Naive thymus-derived CD8-positive, alpha-beta T cell (primary cell): ENCODE measurements around the gene KLK5. TPM values are rescaled to one million over a fixed set of nuclear protein-coding genes. Genes with fewer than 3 reads are reported as not detected.

Experiments used
- ATAC-seq, 2 donors: fragments of 150-1000 bp; cut with Tn5 transposase in 1 of 2; sonication (Bioruptor Pico), chemical (Tn5 transposase) in 1 of 2; 1 replicate in 1 of 2; 2 replicates in 1 of 2; pipeline ENCODE4 v1.10.0; 2021; ENCODE audit warnings: mild to moderate bottlenecking in 2 of 2, moderate library complexity in 2 of 2
- POLR2A ChIA-PET: fragments of 350-600 bp; sonication (Branson Sonifier 250); formaldehyde crosslinking; loops from one replicate; lab custom pipeline; 2021; ENCODE audit warnings: antibody characterized with exemption; lab: Charles Lee
- DNase-seq, 10 donors: peaks; one replicate each; pipeline versions ENCODE4 v3.0.0 to v3.0.0-alpha.2; 2020 to 2022
- H3K27ac Mint-ChIP-seq, 10 donors: one replicate each; pipeline ENCODE4 v1.8.0; 2020 to 2022; ENCODE audit warnings: mild to moderate bottlenecking in 10 of 10, mixed read lengths in 10 of 10, moderate library complexity in 4 of 10, inconsistent platforms in 1 of 10
- H3K27me3 Mint-ChIP-seq, 5 donors: one replicate each; pipeline ENCODE4 v1.8.0; 2021 to 2022; ENCODE audit warnings: mixed read lengths in 5 of 5
- H3K36me3 Mint-ChIP-seq, 3 donors: one replicate each; pipeline ENCODE4 v1.8.0; 2020 to 2022; ENCODE audit warnings: mixed read lengths in 3 of 3, mild to moderate bottlenecking in 2 of 3, inconsistent platforms in 1 of 3
- H3K4me1 Mint-ChIP-seq, 4 donors: one replicate each; pipeline ENCODE4 v1.8.0; 2021 to 2022; ENCODE audit warnings: mixed read lengths in 4 of 4
- H3K4me3 Mint-ChIP-seq, 10 donors: one replicate each; pipeline ENCODE4 v1.8.0; 2020 to 2022; ENCODE audit warnings: mild to moderate bottlenecking in 10 of 10, mixed read lengths in 10 of 10, moderate library complexity in 6 of 10, inconsistent platforms in 1 of 10
- H3K9me3 Mint-ChIP-seq, 9 donors: one replicate each; pipeline ENCODE4 v1.8.0; 2020 to 2022; ENCODE audit warnings: mixed read lengths in 9 of 9, mild to moderate bottlenecking in 3 of 9, inconsistent platforms in 1 of 9, moderate library complexity in 1 of 9
- polyA plus RNA-seq, 3 donors: library from polyadenylated mRNA; unstranded; fragments of 300-500 nt; fragmentation: Illumina TruSeq; gene quantifications; one replicate each; pipeline ENCODE4 v1.2.3, GENCODE V29; 2021
- total RNA-seq, 8 experiments: library from RNA in 2 of 8; stranded (reverse) in 2 of 8; gene quantifications; one replicate each; pipeline ENCODE4 v1.2.3 and lab custom pipeline; 2021 to 2026

The KLK5 gene
- total and polyA plus RNA-seq, 5 experiments from 2014 or later, result not detected

GRCh38 chr19:50911206-50912101 lies 41.4 kb downstream of the KLK5 start, which contains the start of gene KLK4:
Gene KLK4 (minus strand): TSS chr19:50911395. CDS start chr19:50910738, 657 bp downstream.
- Mint-ChIP-seq H3K4me1 (peaks cover 3 to 17% (median 10%) of the 10 kb centered on the region in 4 donors), H3K4me3 (peak within 1 kb of the TSS in 1 of 10 donors; percentile 12)

GRCh38 chr19:50910722-50911121 lies 42.1 kb downstream of the KLK5 start:
- Mint-ChIP-seq H3K27ac (no peak overlapping the region), H3K9me3 (no peaks in the 10 kb centered on the region), H3K4me1 (peaks cover 3 to 17% (median 10%) of the 10 kb centered on the region in 4 donors), H3K27me3 (peaks cover 0 to 57% (median 40%) of the 10 kb centered on the region in 5 donors), H3K4me3 (no peak overlapping the region), H3K36me3 (no peaks in the 10 kb centered on the region)
- ATAC-seq (no peak), DNase-seq (no peak)
- POLR2A ChIA-PET, result no interaction called here

More at GRCh38 chr19:50911206-50912101, 41.4 kb downstream of the KLK5 start, which contains the start of gene KLK4:
- Mint-ChIP-seq H3K9me3 (no peaks in the 10 kb centered on the region), H3K27ac (no peak within 1 kb of the TSS), H3K27me3 (peaks cover 0 to 54% (median 38%) of the 10 kb centered on the region in 5 donors), H3K36me3 (no peaks in the 10 kb centered on the region)
- ATAC-seq, result no peak
- POLR2A ChIA-PET, result no interaction called here
- DNase-seq, result no peak

- peak overlapping the region in 7 of 10 donors; percentile 26 to 86 (median 64) for H3K4me3 Mint-ChIP-seq
- ATAC-seq, result peak; percentile 25 to 30
Measured at GRCh38 chr19:50909240-50910070, 43.4 kb downstream of the KLK5 start.

GRCh38 chr19:50908336-50908735 lies 44.5 kb downstream of the KLK5 start:
- no peaks in the 10 kb centered on the region for H3K9me3 Mint-ChIP-seq
- peaks cover 3 to 17% (median 10%) of the 10 kb centered on the region in 4 donors for H3K4me1 Mint-ChIP-seq
- POLR2A ChIA-PET, result no interaction called here
- peak overlapping the region in 3 of 10 donors; percentile 26 to 86 (median 67) for H3K4me3 Mint-ChIP-seq
- H3K27me3 Mint-ChIP-seq, result peaks cover 8 to 63% (median 49%) of the 10 kb centered on the region in 5 donors
- H3K36me3 Mint-ChIP-seq, result no peaks in the 10 kb centered on the region
- no peak overlapping the region for H3K27ac Mint-ChIP-seq
- DNase-seq (no peak), ATAC-seq (no peak)

More at GRCh38 chr19:50909240-50910070, 43.4 kb downstream of the KLK5 start:
- Mint-ChIP-seq H3K4me1 (peaks cover 3 to 17% (median 10%) of the 10 kb centered on the region in 4 donors), H3K9me3 (no peaks in the 10 kb centered on the region), H3K27me3 (peaks cover 0 to 60% (median 46%) of the 10 kb centered on the region in 5 donors), H3K27ac (no peak overlapping the region), H3K36me3 (no peaks in the 10 kb centered on the region)
- POLR2A ChIA-PET, result no interaction called here
- DNase-seq, result peak in 1 of 10 donors; percentile 3

DNA sequence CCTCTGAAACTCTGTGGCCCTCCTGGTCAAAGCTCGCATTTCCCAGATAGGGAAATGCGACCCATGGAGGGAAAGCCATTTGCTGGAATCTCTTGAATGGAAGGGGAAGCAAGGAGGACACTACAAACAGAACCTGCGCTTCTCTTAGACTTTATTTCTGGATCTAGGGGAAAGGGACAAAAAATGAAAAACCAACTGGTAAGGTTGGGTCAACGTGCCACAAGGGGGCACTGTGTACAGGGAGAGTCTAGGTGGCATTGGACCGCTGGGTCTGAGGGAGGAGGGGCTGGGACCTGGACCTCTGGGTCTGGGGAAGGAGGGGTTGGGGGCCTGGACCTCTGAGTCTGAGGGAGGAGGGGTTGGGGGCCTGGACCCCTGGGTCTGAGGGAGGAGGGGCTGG lies 46.6 kb downstream of the KLK5 start:
- ATAC-seq (no peak), DNase-seq (peak in 3 of 10 donors; percentile 13 to 20 (median 16))
- Mint-ChIP-seq H3K36me3 (no peaks in the 10 kb centered on the region), H3K27ac (no peak overlapping the region), H3K4me1 (peaks cover 3 to 17% (median 10%) of the 10 kb centered on the region in 4 donors), H3K4me3 (no peak overlapping the region), H3K27me3 (peaks cover 9 to 62% (median 46%) of the 10 kb centered on the region in 5 donors), H3K9me3 (no peaks in the 10 kb centered on the region)
- POLR2A ChIA-PET, result no interaction called here

DNA sequence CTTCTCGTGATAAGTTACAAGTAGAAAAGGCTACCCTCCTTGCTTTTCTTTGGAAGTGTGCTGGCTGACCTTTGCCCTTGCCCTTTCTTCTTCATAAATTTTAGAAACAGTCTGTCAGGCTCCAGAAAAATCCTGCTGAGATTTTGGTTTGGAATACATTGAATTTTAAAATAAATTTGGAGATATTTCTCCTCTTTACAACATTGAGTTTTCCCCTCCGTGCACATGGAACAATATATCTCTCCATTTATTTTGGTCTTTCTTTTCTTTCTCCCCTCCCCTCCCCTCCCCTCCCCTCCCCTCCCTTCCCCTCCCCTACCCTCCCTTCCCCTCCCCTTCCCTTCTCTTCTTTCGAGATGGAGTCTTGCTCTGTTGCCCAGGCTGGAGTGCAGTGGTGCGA lies 50.2 kb downstream of the KLK5 start:
- H3K36me3 Mint-ChIP-seq, result no peaks in the 10 kb centered on the region
- ATAC-seq, result no peak
- no peak overlapping the region for H3K27ac Mint-ChIP-seq
- no peak overlapping the region for H3K4me3 Mint-ChIP-seq
- H3K4me1 Mint-ChIP-seq, result peaks cover 0 to 2% (median 0%) of the 10 kb centered on the region in 4 donors
- H3K9me3 Mint-ChIP-seq, result peaks cover 0 to 4% (median 0%) of the 10 kb centered on the region in 9 donors
- no peak for DNase-seq
- POLR2A ChIA-PET, result no interaction called here
- peaks cover 21 to 51% (median 32%) of the 10 kb centered on the region in 5 donors for H3K27me3 Mint-ChIP-seq

DNA sequence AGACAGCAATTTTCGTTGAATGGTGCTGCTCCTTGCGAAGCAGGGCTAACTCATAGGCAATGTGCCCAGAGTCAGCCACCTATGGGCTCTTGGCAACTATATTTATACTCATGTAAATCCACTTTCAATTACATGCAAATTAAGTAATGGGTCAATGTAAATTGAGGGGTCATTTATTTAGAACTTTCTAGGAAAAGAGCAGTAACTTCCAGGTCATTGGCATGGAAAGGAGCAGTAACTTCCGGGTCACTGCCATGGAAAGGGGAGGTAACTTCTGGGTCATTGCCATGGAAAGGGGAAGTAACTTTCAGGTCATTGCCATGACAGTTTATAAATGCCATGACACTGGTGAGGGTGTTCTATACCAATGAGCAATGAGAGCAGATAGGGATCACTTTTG lies 53.3 kb downstream of the KLK5 start:
- no peak for ATAC-seq
- DNase-seq, result no peak
- H3K36me3 Mint-ChIP-seq, result peaks cover 0 to 4% (median 0%) of the 10 kb centered on the region in 3 donors
- no peak overlapping the region for H3K4me3 Mint-ChIP-seq
- H3K9me3 Mint-ChIP-seq, result peaks cover 0 to 18% (median 9%) of the 10 kb centered on the region in 9 donors
- H3K27ac Mint-ChIP-seq, result no peak overlapping the region
- H3K27me3 Mint-ChIP-seq, result peaks cover 18 to 52% (median 27%) of the 10 kb centered on the region in 5 donors
- POLR2A ChIA-PET, result no interaction called here
- H3K4me1 Mint-ChIP-seq, result peaks cover 0 to 3% (median 0%) of the 10 kb centered on the region in 4 donors

- DNase-seq, result no peak
- POLR2A ChIA-PET, result no interaction called here
- H3K36me3 Mint-ChIP-seq, result peaks cover 0 to 4% (median 0%) of the 10 kb centered on the region in 3 donors
- H3K4me1 Mint-ChIP-seq, result peaks cover 0 to 3% (median 0%) of the 10 kb centered on the region in 4 donors
- peaks cover 15 to 52% (median 33%) of the 10 kb centered on the region in 5 donors for H3K27me3 Mint-ChIP-seq
- H3K9me3 Mint-ChIP-seq, result peaks cover 0 to 33% (median 11%) of the 10 kb centered on the region in 9 donors
- no peak for ATAC-seq
- no peak overlapping the region for H3K27ac Mint-ChIP-seq
- no peak overlapping the region for H3K4me3 Mint-ChIP-seq
Measured at GRCh38 chr19:50898018-50898417, 54.8 kb downstream of the KLK5 start.

DNA sequence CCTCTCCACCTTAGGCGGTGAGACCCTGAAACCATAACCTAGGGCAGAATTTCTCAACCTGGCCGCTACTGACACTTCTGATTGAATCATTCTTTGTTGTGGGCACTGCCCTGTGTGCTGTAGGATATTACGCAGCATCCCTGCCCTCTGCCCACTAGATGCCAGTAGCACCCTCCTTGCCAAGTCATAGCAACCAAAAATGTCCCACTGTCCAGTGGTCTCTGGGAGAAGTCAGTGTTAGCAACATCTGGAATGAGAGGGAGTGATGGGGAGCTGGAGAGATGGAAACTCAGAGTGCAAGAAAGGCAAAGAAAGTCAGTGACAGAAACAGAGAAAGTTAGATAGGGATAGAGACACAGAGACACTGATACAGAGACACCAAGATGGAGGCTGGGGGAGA lies 55.2 kb downstream of the KLK5 start:
- peaks cover 0 to 4% (median 0%) of the 10 kb centered on the region in 3 donors for H3K36me3 Mint-ChIP-seq

GRCh38 chr19:50897191-50897607 lies 55.6 kb downstream of the KLK5 start:
- no peak for ATAC-seq
- no peak for DNase-seq
- Mint-ChIP-seq H3K36me3 (peaks cover 0 to 4% (median 0%) of the 10 kb centered on the region in 3 donors), H3K4me1 (peaks cover 0 to 3% (median 0%) of the 10 kb centered on the region in 4 donors), H3K4me3 (no peak overlapping the region), H3K27me3 (peaks cover 15 to 52% (median 38%) of the 10 kb centered on the region in 5 donors), H3K9me3 (peaks cover 0 to 33% (median 11%) of the 10 kb centered on the region in 9 donors), H3K27ac (no peak overlapping the region)
- POLR2A ChIA-PET, result no interaction called here

More for the DNA sequence above, 55.2 kb downstream of the KLK5 start:
- POLR2A ChIA-PET, result no interaction called here
- peaks cover 0 to 33% (median 11%) of the 10 kb centered on the region in 9 donors for H3K9me3 Mint-ChIP-seq
- H3K27ac Mint-ChIP-seq, result no peak overlapping the region
- H3K27me3 Mint-ChIP-seq, result peaks cover 15 to 51% (median 34%) of the 10 kb centered on the region in 5 donors
- ATAC-seq, result no peak
- peaks cover 0 to 3% (median 0%) of the 10 kb centered on the region in 4 donors for H3K4me1 Mint-ChIP-seq
- DNase-seq, result no peak
- H3K4me3 Mint-ChIP-seq, result no peak overlapping the region

DNA sequence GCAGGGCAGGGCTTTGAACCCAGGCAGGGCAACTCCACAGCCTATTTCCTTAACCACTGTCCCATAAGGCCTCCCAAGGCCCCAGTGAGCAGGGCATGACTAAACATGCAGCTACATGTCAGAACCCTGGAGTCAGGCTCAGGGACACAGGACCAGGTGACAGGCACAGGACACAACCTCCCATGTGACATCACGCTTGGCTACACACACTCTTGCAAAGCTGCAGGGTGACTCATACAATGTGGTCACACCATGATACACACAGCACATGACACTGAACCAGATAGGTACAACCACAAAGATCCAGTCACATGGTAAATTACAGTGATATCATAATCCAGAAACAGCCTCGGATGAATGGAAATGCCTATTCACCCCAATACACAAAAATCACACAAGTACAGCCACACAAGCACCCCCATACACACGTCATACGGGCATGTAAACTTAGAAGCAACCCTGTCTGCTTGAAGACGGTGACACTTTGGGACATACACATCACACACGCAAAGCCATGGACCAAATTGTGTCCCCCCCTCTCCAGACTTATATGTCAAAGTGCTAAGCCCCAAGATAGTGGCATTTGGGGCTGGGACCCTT lies 56.1 kb downstream of the KLK5 start:
- ATAC-seq, result peak in 1 of 2 donors; percentile 46
- POLR2A ChIA-PET, result no interaction called here
- Mint-ChIP-seq H3K4me3 (no peak overlapping the region), H3K27me3 (peaks cover 21 to 57% (median 40%) of the 10 kb centered on the region in 5 donors), H3K36me3 (peaks cover 0 to 4% (median 0%) of the 10 kb centered on the region in 3 donors), H3K4me1 (peaks cover 0 to 3% (median 0%) of the 10 kb centered on the region in 4 donors), H3K27ac (no peak overlapping the region), H3K9me3 (peaks cover 0 to 33% (median 11%) of the 10 kb centered on the region in 9 donors)
- no peak for DNase-seq
